GM18507 (cell line): ENCODE results near the gene DNAJC1.

Experiments used
- DNase-seq: peaks from one replicate; pipeline ENCODE4 v3.0.0; 2011; ENCODE audit warnings: low read depth; ENCODE audit not compliant: insufficient read length; ENCODE audit errors: extremely low spot score
- FAIRE-seq: peaks from 2 replicates; lab custom pipeline; 2011; peaks lifted over from hg19 to GRCh38; lab: Jason Lieb, UNC

DNAJC1 gene

GRCh38 chr10:22016046-22016705 is 12.6 kb upstream of the DNAJC1 start:
- DNase-seq (no peak), FAIRE-seq (no peak)

GRCh38 chr10:22010973-22011408 is 7.5 kb upstream of the DNAJC1 start:
- peak; percentile 38 for FAIRE-seq

GRCh38 chr10:22010539-22010938 is 7.0 kb upstream of the DNAJC1 start:
- FAIRE-seq (no peak), DNase-seq (no peak)

More at GRCh38 chr10:22010973-22011408, 7.5 kb upstream of the DNAJC1 start:
- DNase-seq: no peak

GRCh38 chr10:22006379-22006884 is 2.9 kb upstream of the DNAJC1 start:
- DNase-seq (no peak), FAIRE-seq (no peak)

- peak; percentile 71 for FAIRE-seq
- DNase-seq: no peak
Observed at GRCh38 chr10:22005763-22006162, 2.2 kb upstream of the DNAJC1 start.

- FAIRE-seq (no peak), DNase-seq (no peak)
Observed at GRCh38 chr10:22003964-22004281, 393 bp upstream of the DNAJC1 start.

- DNase-seq (no peak), FAIRE-seq (peak; percentile 67)
Observed at GRCh38 chr10:22002591-22003176, 846 bp downstream of the DNAJC1 start.

GRCh38 chr10:21995557-21995956 is 8.0 kb downstream of the DNAJC1 start:
- DNase-seq: no peak
- no peak for FAIRE-seq

GRCh38 chr10:21993360-21994001 is 10.0 kb downstream of the DNAJC1 start:
- FAIRE-seq (peak; percentile 69), DNase-seq (no peak)

GRCh38 chr10:21991785-21992184 is 11.7 kb downstream of the DNAJC1 start:
- DNase-seq: no peak
- no peak for FAIRE-seq

GRCh38 chr10:21990449-21990848 is 13.1 kb downstream of the DNAJC1 start:
- DNase-seq (no peak), FAIRE-seq (no peak)

- peak; percentile 75 for FAIRE-seq
- DNase-seq: no peak
Observed at GRCh38 chr10:21989453-21990154, 13.9 kb downstream of the DNAJC1 start.

GRCh38 chr10:21985541-21985940 is 18.0 kb downstream of the DNAJC1 start:
- no peak for FAIRE-seq
- DNase-seq: no peak

GRCh38 chr10:21981118-21981517 is 22.4 kb downstream of the DNAJC1 start:
- DNase-seq (no peak), FAIRE-seq (no peak)

GRCh38 chr10:21980691-21981090 is 22.8 kb downstream of the DNAJC1 start:
- FAIRE-seq (no peak), DNase-seq (no peak)

- FAIRE-seq (no peak), DNase-seq (no peak)
Observed at GRCh38 chr10:21978191-21978862, 25.2 kb downstream of the DNAJC1 start.

GRCh38 chr10:21976739-21977138 is 26.8 kb downstream of the DNAJC1 start:
- DNase-seq (no peak), FAIRE-seq (no peak)

- FAIRE-seq (no peak), DNase-seq (no peak)
Observed at GRCh38 chr10:21976280-21976679, 27.2 kb downstream of the DNAJC1 start.

- no peak for FAIRE-seq
- DNase-seq: no peak
Observed at GRCh38 chr10:21975378-21975990, 28.0 kb downstream of the DNAJC1 start.
